HG02588 (cell line): ENCODE data around the gene CFAP74.

Experiments
- ATAC-seq: cut with Tn5 transposase; IDR thresholded peaks from one replicate; pipeline ENCODE4 v1.9.1; 2021; ENCODE audit warnings: mild to moderate bottlenecking, moderate library complexity; ENCODE audit not compliant: unreplicated experiment

CFAP74 gene

GRCh38 chr1:1883092-1883873 lies 120.3 kb downstream of the CFAP74 start:
- no peak for ATAC-seq

DNA sequence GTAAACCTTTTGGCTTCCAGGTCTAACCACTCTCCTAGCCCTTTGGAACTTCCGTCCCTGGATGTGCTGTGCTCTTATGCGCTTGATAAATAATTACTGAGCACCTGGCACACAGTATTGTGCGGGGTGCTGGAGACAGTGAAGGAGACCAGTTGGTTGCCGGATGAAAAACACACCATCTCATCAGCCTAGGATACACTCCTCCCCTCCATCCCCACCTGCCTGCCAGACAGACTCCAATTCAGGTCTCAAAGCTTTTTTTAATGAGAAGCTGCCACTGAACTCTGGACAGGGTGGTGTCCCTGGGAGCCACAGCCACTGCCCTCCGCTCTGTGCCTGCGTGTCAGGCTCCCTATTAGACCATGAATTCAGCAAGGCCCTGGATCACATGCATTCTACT lies 121.9 kb downstream of the CFAP74 start:
- no peak for ATAC-seq

DNA sequence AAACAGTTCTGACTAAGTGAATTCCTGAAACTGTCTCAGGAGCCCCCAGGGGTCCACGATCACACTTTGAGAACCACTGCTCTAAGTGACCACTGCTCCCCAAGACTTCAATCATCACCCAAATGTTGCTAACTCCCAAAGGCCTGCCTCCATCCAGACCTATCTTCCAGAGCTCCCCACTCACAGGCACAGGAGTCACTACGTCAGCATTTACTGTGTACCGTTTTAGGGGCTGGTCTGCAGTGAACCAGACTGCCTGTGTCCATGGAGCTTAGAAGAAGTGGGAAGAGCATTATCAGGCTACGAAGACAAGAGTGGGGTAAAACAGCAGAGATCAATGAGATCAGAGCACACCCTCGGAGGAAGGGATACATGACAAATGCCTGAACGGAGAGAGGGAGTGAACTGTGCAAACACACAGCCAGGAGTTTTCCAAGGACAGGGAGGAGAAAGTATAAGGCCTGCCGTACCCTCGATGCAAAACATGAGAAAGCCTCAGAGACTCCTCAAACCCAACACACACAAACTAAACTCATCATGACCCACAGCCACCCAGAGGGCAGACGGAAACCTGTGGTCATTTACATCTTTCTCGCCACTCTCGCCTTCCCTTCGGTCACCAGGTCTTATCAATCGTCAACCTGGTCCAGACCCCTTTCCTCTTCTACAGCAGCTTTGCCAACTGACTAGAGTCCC lies 122.8 kb downstream of the CFAP74 start:
- ATAC-seq: no peak

- no peak for ATAC-seq
Measured at GRCh38 chr1:1879942-1880341, 123.6 kb downstream of the CFAP74 start.

DNA sequence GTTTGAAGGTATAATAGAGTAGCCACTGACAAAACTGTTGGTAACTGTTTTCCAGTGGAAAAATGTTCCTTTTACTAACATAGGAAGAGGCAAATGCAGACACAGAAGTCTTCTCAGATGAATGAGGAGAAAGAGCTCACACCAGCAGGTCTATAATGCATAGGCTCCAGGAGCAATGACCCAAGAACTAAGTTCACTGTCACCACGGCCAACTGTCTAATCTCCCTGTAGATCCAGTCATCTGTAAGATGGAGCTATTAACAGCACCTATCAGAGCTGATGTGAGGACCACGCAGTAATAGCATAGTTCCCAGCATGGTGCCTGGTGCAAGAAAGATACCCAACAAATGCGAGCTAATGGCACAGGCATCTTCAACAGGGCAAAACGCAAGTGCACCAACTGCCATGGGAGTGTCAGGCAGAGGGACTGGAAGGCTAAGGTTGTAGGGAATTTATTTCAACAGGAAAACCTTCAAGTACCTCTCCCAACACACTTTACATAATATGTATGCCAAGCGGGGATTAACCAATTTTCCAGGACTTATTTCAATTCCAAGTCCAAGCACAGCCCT lies 125.6 kb downstream of the CFAP74 start:
- ATAC-seq: no peak

DNA sequence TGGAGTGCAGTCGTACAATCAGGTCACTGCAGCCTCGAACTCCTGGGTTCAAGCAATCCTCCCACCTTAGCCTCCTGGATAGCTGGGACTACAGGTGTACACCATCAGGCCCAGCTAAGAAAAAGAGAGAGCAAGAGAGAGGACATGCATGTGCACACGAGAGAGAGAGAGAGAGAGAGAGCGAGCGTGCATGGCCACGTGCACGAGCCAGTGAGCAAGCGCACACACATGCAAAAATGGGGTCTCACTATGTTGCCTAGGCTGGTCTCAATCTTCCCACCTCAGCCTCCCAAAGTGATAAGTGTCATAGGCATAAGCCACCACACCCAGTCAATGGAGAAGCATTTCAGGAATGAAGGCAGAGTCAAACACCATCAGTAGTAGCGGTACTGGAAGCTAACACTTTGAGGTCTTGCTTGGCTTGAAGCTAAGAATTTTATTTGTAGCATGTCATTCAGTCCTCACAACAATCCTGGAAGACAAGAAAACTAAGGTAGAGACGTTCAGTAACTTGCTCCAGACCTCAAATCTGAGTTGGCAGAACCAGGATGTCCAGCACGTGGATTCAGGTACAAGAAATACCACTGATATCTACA lies 127.2 kb downstream of the CFAP74 start:
- no peak for ATAC-seq

- ATAC-seq: no peak
Measured at GRCh38 chr1:1875932-1876331, 127.7 kb downstream of the CFAP74 start.

DNA sequence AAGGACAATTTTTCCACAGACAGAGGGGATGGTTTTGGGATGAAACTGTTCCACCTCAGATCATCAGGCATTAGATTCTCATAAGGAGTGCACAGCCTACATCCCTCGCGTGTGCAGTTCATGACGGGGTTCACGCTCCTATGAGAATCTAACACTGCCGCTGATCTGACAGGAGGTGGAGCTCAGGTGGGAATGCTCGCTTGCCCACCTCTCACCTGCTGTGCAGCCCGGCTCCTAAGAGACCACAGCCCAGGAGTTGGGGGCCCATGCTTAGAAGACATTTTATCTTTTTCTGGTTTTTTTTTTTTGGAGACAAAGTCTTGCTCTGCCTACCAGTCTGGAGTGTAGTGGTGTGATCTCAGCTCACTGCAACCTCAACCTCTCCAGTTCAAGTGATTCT lies 128.7 kb downstream of the CFAP74 start:
- no peak for ATAC-seq

DNA sequence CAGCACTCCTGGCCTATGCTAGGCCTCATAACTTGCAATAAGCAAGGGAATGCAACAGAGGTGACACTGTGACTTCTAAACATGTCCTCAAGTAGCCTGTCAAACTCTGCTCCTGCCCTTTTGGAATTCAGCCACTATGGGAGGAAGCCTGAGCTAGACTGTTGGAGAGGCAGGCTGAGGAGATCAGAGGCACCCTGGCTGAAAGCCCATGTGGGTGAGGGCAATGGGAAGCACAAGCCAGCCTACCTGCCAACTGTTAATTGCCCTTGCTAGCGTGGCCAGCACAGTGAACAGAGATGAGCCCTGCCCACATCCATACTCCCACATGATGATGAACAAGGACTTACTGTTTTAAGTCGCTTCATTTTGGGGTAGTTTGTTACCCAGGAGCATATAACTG lies 130.4 kb downstream of the CFAP74 start:
- no peak for ATAC-seq

DNA sequence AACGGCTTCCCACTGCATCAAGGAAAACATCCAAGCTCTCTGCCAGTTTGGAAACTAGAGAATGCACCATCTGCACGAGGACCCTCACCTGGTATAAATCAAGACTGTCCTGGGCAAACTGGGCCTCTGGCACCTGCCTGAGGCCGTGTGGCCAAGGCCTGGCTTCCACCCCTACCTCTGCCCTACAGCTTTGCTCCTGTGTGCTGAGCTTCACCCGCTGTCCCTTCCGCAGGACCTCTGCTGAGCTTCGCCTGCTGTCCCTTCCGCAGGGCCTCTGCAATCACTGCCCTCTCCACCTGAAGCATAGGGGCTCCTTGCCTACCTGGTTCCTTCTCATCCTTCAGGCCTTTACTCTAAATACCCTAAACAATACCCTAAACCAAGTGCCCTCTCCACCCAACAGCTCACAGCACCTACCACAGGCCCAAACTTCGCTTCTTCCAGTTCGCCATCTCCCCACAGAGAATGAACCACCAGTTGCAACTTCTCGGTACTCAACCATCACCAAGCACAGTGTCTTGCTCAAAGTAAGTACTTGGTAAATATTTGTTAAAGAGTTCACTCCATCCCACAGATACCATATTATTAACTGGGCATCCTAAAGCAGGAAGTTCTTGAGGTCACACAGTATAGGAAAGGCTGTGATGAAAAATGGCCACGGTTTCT lies 131.1 kb downstream of the CFAP74 start:
- ATAC-seq: no peak
